ENCODE data around the gene DMKN. TPM values are rescaled to one million over a fixed set of nuclear protein-coding genes. Genes with fewer than 3 reads are reported as not detected.

Gene DMKN
- polyA plus RNA-seq, 1 experiment: 1.3 TPM

DNA sequence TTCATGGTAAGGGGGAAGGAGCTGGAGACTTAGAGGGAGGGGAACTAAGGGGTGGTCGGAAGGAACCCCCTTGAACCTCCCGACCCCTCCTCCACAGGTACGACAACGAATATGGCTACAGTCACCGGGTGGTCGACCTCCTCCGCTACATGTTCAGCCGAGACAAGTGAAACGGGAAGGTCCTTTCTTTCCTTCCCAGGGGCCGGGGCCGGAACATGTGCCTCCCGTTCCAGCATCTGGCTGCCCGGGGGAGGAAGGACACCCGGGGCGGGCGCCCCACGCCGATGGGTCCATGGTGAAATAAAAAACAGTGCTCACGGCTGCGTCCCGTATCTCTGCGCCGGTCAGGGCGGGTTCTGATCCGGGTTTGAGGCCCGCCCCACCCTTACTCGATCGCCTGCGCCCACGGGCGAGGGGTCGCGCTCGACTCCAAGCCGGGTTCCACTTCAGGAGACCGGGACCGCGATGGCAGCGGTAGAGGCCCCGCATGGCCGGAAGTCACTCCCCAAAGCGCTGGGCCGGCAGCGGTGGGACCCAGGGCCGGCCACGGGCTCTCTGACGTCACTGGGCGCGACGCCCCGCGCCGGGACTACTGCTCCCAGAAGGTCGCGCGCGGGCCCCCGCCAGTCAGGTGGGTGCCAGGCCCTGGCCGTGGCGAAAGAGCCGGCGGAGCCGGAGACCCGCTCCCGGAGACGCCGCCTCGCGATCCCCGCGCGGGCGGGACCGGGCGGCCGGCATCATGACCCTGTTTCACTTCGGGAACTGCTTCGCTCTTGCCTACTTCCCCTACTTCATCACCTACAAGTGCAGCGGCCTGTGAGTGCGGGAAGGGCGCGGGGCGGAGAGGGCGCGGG, 31.8 kb upstream of the DMKN start, which contains the start of gene TMEM147:
TMEM147 (plus strand) TSS at position 626 of the 854 bp plus-strand sequence; CDS start at position 740, 114 bp downstream.
- H3K27ac ChIP-seq (ENCODE audit: low read depth, low read length): peak within 1 kb of the TSS; percentile 68
- no peaks in the 10 kb centered on the region for H3K27me3 ChIP-seq (ENCODE audit: control insufficient read depth, insufficient read depth, low read length)
- ChIA-PET CTCF (interaction anchor here (1.9 kb wide), 1 partner anchor 35 kb away, joined by 10 read pairs; no protein-coding TSS in a partner anchor), POLR2A (interaction anchor here (0.6 kb wide), 1 partner anchor 77 kb away, joined by 3 read pairs; no protein-coding TSS in a partner anchor)
- peaks cover 3% of the 10 kb centered on the region; the same call in 1 of the 2 replicates for H3K9me3 ChIP-seq (ENCODE audit: control insufficient read depth, insufficient read depth, low read length)
- H3K4me3 ChIP-seq (ENCODE audit: low read depth, low read length): peak within 1 kb of the TSS; percentile 88
- TF ChIP-seq, protein P1, sequence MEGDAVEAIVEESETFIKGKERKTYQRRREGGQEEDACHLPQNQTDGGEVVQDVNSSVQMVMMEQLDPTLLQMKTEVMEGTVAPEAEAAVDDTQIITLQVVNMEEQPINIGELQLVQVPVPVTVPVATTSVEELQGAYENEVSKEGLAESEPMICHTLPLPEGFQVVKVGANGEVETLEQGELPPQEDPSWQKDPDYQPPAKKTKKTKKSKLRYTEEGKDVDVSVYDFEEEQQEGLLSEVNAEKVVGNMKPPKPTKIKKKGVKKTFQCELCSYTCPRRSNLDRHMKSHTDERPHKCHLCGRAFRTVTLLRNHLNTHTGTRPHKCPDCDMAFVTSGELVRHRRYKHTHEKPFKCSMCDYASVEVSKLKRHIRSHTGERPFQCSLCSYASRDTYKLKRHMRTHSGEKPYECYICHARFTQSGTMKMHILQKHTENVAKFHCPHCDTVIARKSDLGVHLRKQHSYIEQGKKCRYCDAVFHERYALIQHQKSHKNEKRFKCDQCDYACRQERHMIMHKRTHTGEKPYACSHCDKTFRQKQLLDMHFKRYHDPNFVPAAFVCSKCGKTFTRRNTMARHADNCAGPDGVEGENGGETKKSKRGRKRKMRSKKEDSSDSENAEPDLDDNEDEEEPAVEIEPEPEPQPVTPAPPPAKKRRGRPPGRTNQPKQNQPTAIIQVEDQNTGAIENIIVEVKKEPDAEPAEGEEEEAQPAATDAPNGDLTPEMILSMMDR (IDR thresholded peaks at IDR 0.05; ENCODE audit: low read depth, low read length): no peak
- peak; percentile 20 for DNase-seq (ENCODE audit: low read depth, low spot score)

DNA sequence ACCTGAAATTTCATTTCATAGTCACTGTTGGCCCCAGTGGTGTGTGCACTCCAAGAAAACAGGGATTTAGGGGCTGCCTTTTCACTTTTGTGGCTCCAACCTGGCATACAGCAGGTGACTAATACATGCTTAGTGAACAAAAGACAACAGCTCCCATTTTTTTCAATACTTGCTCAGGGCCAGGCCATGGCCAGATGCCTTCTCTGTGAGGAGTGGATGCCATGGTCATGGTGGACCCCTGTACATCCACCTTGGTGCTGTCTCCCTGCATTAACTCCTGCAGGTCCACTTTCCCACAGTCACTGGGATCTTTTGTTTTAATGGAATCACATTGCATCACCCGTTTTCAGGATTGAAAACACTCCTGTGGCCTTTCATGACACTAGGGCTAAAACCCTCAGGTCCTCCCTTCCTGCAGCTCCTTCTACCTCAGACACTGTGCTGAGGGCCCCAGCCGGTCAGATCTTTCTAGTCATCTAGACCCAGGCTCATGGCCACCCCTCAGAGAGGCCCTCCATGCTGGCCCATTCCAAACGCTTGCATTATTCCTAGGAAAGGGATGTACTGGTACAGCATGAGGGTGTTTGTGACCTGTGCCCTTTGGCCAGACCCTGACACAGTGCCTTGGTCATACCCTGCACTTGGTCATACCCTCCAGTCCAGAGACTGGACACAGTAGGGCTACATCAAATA, 30.8 kb upstream of the DMKN start:
- no peak for DNase-seq (ENCODE audit: low read depth, low spot score)

DNA sequence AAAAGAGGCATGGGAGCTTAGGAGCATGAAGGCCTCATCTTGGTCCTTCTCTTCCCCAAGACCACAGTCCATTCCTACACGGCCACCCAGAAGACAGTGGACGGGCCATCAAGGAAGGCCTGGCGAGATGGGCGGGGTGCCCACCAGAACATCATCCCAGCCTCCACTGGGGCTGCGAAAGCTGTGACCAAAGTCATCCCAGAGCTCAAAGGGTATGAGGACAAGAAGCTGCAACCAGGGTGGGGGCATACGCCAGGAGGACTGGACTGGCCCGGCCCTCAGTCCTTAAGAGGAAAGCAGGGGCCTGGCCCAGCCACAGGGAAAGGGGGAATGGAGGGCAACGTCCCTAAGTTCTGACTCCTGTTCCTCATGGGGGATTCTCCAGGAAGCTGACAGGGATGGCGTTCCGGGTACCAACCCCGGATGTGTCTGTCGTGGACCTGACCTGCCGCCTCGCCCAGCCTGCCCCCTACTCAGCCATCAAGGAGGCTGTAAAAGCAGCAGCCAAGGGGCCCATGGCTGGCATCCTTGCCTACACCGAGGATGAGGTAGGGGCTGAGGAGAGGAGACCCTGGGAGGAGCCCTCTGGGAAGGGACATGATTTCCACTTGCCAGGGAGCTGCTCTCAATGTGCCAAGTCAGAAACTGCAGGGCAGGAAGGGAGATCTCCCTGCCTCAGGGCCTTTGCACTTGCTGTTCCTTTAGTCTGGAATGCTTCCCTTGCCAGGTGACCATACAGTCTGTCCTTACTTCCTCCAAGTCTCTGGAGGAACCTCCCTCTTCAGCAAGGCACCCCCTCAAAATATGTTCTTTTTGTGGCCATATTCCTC, 30.0 kb upstream of the DMKN start:
- peaks cover 3% of the 10 kb centered on the region; the same call in 1 of the 2 replicates for H3K9me3 ChIP-seq (ENCODE audit: control insufficient read depth, insufficient read depth, low read length)
- ChIA-PET CTCF (interaction anchor here (1.9 kb wide), 1 partner anchor 33 kb away, joined by 10 read pairs; no protein-coding TSS in a partner anchor), POLR2A (no interaction called here)
- TF ChIP-seq, protein P1 (IDR thresholded peaks at IDR 0.05; ENCODE audit: low read depth, low read length): no peak
- no peak for DNase-seq (ENCODE audit: low read depth, low spot score)
- no peak overlapping the region for H3K4me3 ChIP-seq (ENCODE audit: low read depth, low read length)
- H3K27me3 ChIP-seq (ENCODE audit: control insufficient read depth, insufficient read depth, low read length): no peaks in the 10 kb centered on the region
- no peak overlapping the region for H3K27ac ChIP-seq (ENCODE audit: low read depth, low read length)

More for the DNA sequence above, 30.8 kb upstream of the DMKN start:
- ChIA-PET CTCF (interaction anchor here (1.9 kb wide), 1 partner anchor 34 kb away, joined by 10 read pairs; no protein-coding TSS in a partner anchor), POLR2A (no interaction called here)
- TF ChIP-seq, protein P1 (IDR thresholded peaks at IDR 0.05; ENCODE audit: low read depth, low read length): no peak
- Histone ChIP-seq H3K27me3 (ENCODE audit: control insufficient read depth, insufficient read depth, low read length) (no peaks in the 10 kb centered on the region), H3K9me3 (ENCODE audit: control insufficient read depth, insufficient read depth, low read length) (peaks cover 3% of the 10 kb centered on the region; the same call in 1 of the 2 replicates), H3K4me3 (ENCODE audit: low read depth, low read length) (peak overlapping the region; percentile 88), H3K27ac (ENCODE audit: low read depth, low read length) (no peak overlapping the region)

DNA sequence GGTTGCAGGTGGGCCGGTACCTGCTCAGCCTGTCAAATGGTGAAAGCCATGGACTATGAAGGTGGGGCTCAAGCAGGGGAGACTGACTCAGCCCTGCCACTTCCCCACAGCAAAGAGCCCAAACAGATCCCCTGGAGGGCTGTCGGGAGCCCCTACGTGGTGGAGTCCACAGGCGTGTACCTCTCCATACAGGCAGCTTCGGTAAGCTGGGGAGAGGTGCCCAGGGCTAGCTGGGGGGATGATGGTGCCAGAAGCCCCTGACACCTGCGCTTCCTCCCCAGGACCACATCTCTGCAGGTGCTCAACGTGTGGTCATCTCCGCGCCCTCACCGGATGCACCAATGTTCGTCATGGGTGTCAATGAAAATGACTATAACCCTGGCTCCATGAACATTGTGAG, 28.8 kb upstream of the DMKN start:
- peaks cover 3% of the 10 kb centered on the region; the same call in 1 of the 2 replicates for H3K9me3 ChIP-seq (ENCODE audit: control insufficient read depth, insufficient read depth, low read length)
- POLR2A ChIA-PET: no interaction called here
- no peaks in the 10 kb centered on the region for H3K27me3 ChIP-seq (ENCODE audit: control insufficient read depth, insufficient read depth, low read length)
- no peak overlapping the region for H3K27ac ChIP-seq (ENCODE audit: low read depth, low read length)
- DNase-seq (ENCODE audit: low read depth, low spot score): no peak
- TF ChIP-seq, protein P1 (IDR thresholded peaks at IDR 0.05; ENCODE audit: low read depth, low read length): no peak
- CTCF ChIA-PET: no interaction called here
- no peak overlapping the region for H3K4me3 ChIP-seq (ENCODE audit: low read depth, low read length)
